ENCODE results near the gene THBS2. TPM values are rescaled to one million over a fixed set of nuclear protein-coding genes. Genes with fewer than 3 reads are reported as not detected.
A peak's percentile ranks its signal among the peaks of the same experiment; 100 is the strongest.

Gene THBS2
- total RNA-seq, 1 donor, result 519 TPM

DNA sequence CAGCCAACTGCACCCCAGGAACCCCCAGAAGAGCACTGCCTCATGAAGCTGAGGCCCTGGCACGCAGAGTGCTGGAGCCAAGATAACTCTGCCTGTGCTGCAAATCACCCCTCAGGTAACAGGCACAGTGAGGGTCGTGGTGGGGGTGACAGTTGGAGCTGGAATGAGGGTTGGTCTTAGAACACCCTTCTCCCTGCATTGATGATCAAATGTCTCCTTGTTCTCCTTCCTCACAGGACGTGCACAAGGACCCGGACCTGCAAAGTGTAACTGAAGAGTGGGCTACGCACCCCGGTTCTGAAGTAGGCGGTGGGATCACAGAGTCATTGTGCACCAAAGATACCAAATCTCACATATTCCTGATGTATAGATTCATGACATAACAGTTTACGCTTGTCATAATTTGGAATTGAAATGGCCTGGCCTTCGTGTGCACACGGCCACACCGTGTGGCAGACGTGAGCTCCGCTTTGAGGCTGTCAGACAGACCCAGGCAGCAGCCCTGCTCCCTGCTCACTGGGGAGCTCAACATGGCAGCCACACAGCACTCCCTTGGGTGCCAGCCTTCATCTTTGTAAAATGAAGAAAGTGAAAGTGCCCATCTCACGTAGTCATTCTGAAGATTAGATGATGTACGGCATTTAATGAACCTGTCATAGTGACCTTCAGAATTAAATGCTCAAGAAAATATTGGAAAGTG, 8.8 kb downstream of the THBS2 start:
- DNase-seq (ENCODE audit: low read depth), result peak; percentile 5
- no peak overlapping the region for H3K4me3 ChIP-seq (ENCODE audit: low read depth, low read length)
- TF ChIP-seq CTCF (IDR thresholded peaks at IDR 0.05; ENCODE audit: insufficient read depth, low read length), result no peak

- no peak overlapping the region for H3K4me3 ChIP-seq (ENCODE audit: low read depth, low read length)
- no peak for DNase-seq (ENCODE audit: low read depth)
- TF ChIP-seq CTCF (IDR thresholded peaks at IDR 0.05; ENCODE audit: insufficient read depth, low read length), result no peak
Observed at GRCh38 chr6:169243661-169244060, 10.0 kb downstream of the THBS2 start.

DNA sequence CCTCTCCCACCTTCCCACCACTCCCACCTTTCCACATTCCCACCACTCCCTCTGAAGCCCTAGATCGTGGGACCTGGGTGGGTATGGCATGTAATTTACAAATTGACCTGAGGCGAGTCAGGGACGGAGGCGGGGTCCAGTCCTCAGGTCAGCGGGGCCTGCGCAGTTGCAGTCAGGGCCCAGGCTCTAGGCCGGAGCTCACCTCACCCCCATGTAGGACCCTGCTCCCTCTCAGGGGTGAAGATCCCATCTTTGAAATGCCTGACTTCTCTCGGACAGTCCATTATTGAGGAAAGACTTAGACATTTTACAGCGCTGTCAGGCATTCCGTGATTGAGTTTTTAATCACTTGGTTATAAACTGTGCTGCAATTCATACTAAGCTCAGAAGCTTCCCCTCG, 10.5 kb downstream of the THBS2 start:
- no peak for TF ChIP-seq CTCF (IDR thresholded peaks at IDR 0.05; ENCODE audit: insufficient read depth, low read length)
- H3K4me3 ChIP-seq (ENCODE audit: low read depth, low read length), result no peak overlapping the region
- DNase-seq (ENCODE audit: low read depth), result no peak

GRCh38 chr6:169241688-169242350, 11.8 kb downstream of the THBS2 start:
- TF ChIP-seq CTCF (IDR thresholded peaks at IDR 0.05; ENCODE audit: insufficient read depth, low read length), result no peak
- no peak for DNase-seq (ENCODE audit: low read depth)
- no peak overlapping the region for H3K4me3 ChIP-seq (ENCODE audit: low read depth, low read length)

DNA sequence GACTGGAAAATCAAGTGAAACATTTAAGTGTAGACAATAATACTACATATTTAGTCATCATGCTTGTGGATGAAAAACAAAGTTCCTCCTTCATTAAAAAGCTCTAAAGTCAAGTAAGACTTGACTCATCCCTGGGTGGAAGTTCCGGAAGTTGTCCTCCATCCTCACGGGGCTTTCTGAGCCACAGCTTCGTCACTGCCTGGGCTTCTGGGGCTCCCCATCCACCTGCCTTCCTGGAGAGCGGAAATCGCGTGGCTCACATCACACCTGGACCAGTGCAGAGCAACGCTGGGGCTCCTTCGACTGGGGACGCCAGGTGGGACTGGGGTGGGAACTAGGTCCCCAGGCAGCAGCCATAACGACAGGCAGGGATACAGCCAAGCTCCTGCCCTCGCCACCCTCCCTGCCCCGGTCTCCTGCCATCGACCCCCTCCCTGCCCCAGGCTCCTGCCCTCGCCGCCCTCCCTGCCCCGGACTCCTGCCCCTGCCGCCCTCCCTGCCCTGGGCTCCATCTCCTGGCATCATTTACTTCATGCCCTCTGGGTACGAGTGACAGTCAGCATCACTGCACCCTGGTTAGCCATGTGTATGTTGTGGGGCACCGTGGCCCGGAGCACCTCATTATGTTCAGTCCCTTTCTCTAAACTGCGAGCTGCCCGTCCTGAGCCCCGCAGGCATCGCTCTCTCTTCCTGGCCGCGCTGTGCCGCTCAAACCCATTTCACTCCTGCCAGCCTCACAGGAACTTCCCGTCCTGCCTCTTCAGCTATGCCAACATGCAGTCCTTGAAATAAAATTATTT, 12.9 kb downstream of the THBS2 start:
- no peak for TF ChIP-seq CTCF (IDR thresholded peaks at IDR 0.05; ENCODE audit: insufficient read depth, low read length)
- DNase-seq (ENCODE audit: low read depth), result peak; percentile 34
- H3K4me3 ChIP-seq (ENCODE audit: low read depth, low read length), result no peak overlapping the region

DNA sequence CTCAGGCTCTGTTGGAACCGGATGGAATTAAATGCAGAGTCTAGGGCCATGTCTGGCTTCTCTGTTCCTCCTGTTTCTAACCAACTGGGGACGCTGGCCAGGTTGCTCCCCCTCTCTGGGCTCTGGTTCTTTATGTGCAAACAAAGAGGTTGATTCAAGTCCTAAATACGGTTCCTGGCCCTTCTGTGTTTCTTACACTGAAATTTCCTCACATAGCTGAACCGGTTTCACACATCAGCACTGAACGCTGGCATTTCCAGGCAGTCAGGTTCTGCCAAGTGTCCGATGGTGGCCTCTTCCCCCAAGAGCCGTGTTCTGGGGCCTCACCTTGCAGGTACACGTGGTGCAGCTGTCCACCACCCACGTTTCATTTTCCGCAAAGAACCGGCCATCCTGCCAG, 13.5 kb downstream of the THBS2 start:
- no peak overlapping the region for H3K4me3 ChIP-seq (ENCODE audit: low read depth, low read length)
- DNase-seq (ENCODE audit: low read depth), result peak; percentile 10
- no peak for TF ChIP-seq CTCF (IDR thresholded peaks at IDR 0.05; ENCODE audit: insufficient read depth, low read length)
